Psoas muscle (tissue), 8 donors: ENCODE measurements around the gene ADGRG6. TPM values are rescaled to one million over a fixed set of nuclear protein-coding genes. Genes with fewer than 3 reads are reported as not detected.

Experiments
- ATAC-seq, 4 donors: fragments of 200-7000 bp; cut with Tn5 transposase; one replicate each; pipeline ENCODE4 v1.9.1; 2020; ENCODE audit warnings: moderate library complexity in 3 of 4, mild to moderate bottlenecking in 2 of 4
- DNase-seq, 2 donors: peaks; one replicate each; pipeline ENCODE4 v3.0.0-alpha.2; 2020
- H3K27ac ChIP-seq: fragments of 200-600 bp; one replicate; pipeline ENCODE4 v1.8.0; 2022
- H3K27me3 ChIP-seq, 3 donors: fragments of 200-600 bp in 1 of 3; one replicate each; pipeline versions ENCODE4 v1.6.1 to v1.8.0; 2013 to 2022; ENCODE audit warnings: low read length in 2 of 3, mild to moderate bottlenecking in 2 of 3, moderate library complexity in 1 of 3; ENCODE audit not compliant: insufficient read depth in 3 of 3
- H3K36me3 ChIP-seq, 2 donors: fragments of 200-600 bp in 1 of 2; one replicate each; pipeline versions ENCODE4 v1.6.1 to v1.8.0; 2013 to 2022; ENCODE audit warnings: low read depth in 1 of 2, mild to moderate bottlenecking in 1 of 2, moderate library complexity in 1 of 2; ENCODE audit not compliant: insufficient read depth in 1 of 2
- H3K4me1 ChIP-seq: fragments of 200-600 bp; one replicate; pipeline ENCODE4 v1.8.0; 2022
- H3K4me3 ChIP-seq: fragments of 200-600 bp; one replicate; pipeline ENCODE4 v1.8.0; 2022; ENCODE audit warnings: mild to moderate bottlenecking
- H3K9me3 ChIP-seq: fragments of 200-600 bp; one replicate; pipeline ENCODE4 v1.8.0; 2022
- WGBS, 3 donors: extraction: QIAGEN DNeasy Blood & Tissue Kit; methylation state at CpG; one replicate each; pipeline versions ENCODE4 v1.1.6 to v1.1.7; 2013; 5-methylcytosine and 5-hydroxymethylcytosine counted together
- intact Hi-C, 2 donors: fragments of 100-400 bp; cut with DNase I; formaldehyde crosslinking; loops; one replicate each; pipeline versions ENCODE4 v1.11.0 to v1.14.2; 2022
- polyA plus RNA-seq, 3 donors: library from polyadenylated mRNA; stranded (reverse); fragments of 200-250 nt; gene quantifications; one replicate each; pipeline ENCODE4 v1.2.3, GENCODE V29; 2013
- total RNA-seq, 4 donors: library from RNA; stranded (reverse); fragmentation: NEBNext Ultra II Directional in 2 of 4; extraction: Animal tissue kit (Norgen Biotek cat#: 25700) in 2 of 4; gene quantifications; one replicate each; pipeline versions ENCODE4 v1.2.1 to v1.2.4, GENCODE V29; 2021 to 2023
- TF ChIP-seq, protein P1 (sequence below): fragments of 200-600 bp; IDR thresholded peaks from one replicate; pipeline ENCODE4 v1.8.0; 2022; ENCODE audit warnings: antibody characterized with exemption
- donor health status: healthy with polysubstance abuse.
- donor health status: DM: no; HTN: no; CAD: no; lungs with moderate emphysema.
- donor health status: Bipolar disorder and iron deficiency.
- donor health status: healthy.
- donor health status: DM: yes; HTN: yes; CAD: no.
- donor health status: DM: no; HTN: no; CAD: no.
- donor health status: DM: no; HTN: no; CAD: no.
- donor health status: DM: yes; HTN: yes; CAD: no.

Gene ADGRG6
- total and polyA plus RNA-seq, 7 donors, result 0.32 to 2.3 (median 0.59) TPM

GRCh38 chr6:142357879-142358278, 56.1 kb downstream of the ADGRG6 start:
- ATAC-seq, result no peak
- H3K36me3 ChIP-seq, result no peaks in the 10 kb centered on the region
- no peak for DNase-seq
- TF ChIP-seq, protein P1, sequence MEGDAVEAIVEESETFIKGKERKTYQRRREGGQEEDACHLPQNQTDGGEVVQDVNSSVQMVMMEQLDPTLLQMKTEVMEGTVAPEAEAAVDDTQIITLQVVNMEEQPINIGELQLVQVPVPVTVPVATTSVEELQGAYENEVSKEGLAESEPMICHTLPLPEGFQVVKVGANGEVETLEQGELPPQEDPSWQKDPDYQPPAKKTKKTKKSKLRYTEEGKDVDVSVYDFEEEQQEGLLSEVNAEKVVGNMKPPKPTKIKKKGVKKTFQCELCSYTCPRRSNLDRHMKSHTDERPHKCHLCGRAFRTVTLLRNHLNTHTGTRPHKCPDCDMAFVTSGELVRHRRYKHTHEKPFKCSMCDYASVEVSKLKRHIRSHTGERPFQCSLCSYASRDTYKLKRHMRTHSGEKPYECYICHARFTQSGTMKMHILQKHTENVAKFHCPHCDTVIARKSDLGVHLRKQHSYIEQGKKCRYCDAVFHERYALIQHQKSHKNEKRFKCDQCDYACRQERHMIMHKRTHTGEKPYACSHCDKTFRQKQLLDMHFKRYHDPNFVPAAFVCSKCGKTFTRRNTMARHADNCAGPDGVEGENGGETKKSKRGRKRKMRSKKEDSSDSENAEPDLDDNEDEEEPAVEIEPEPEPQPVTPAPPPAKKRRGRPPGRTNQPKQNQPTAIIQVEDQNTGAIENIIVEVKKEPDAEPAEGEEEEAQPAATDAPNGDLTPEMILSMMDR, result no peak
- H3K27me3 ChIP-seq, result peaks cover 0 to 3% (median 0%) of the 10 kb centered on the region in 3 donors
- no peak overlapping the region for H3K4me3 ChIP-seq
- no peak overlapping the region for H3K27ac ChIP-seq
- H3K4me1 ChIP-seq, result no peaks in the 10 kb centered on the region
- intact Hi-C loops, result no loop called here
- no peaks in the 10 kb centered on the region for H3K9me3 ChIP-seq

GRCh38 chr6:142359271-142359960, 57.6 kb downstream of the ADGRG6 start:
- H3K27ac ChIP-seq, result no peak overlapping the region
- DNase-seq (no peak), ATAC-seq (no peak)
- H3K27me3 ChIP-seq, result peaks cover 0 to 3% (median 0%) of the 10 kb centered on the region in 3 donors
- no peaks in the 10 kb centered on the region for H3K9me3 ChIP-seq
- intact Hi-C loops, result no loop called here
- H3K36me3 ChIP-seq, result no peaks in the 10 kb centered on the region
- WGBS, 3 donors, result 64 to 69% (median 69%) methylated on average over 2 of the region's 2 CpGs
- no peaks in the 10 kb centered on the region for H3K4me1 ChIP-seq
- no peak overlapping the region for H3K4me3 ChIP-seq
- TF ChIP-seq, protein P1, result no peak

DNA sequence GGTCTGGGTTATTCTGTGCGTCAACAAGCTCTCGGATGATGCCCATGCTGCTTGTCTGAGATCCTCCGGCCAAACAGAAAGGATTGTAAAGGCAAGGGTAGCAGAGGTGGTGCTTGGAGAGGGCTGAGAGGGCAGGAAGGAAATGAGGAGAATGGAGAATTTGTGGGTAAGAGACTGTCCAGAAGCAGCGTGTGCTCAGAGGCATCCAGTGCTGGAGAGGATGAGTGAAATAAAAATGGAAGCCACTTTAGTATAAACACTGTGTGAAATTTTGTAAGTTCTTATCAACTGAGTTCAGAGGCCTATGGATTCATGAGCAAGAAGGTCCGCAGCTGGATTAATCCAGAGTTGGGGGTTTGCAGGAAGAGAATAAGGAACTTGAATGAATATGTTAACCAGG, 59.5 kb downstream of the ADGRG6 start:
- Histone ChIP-seq H3K4me1 (no peaks in the 10 kb centered on the region), H3K27me3 (peaks cover 0 to 3% (median 0%) of the 10 kb centered on the region in 3 donors), H3K36me3 (no peaks in the 10 kb centered on the region), H3K9me3 (no peaks in the 10 kb centered on the region), H3K4me3 (no peak overlapping the region), H3K27ac (no peak overlapping the region)
- intact Hi-C loops, result no loop called here
- TF ChIP-seq, protein P1, result no peak
- 90 to 94% (median 92%) methylated on average over 5 of the region's 5 CpGs for WGBS, 3 donors
- ATAC-seq (no peak), DNase-seq (no peak)

- no peak for ATAC-seq
- intact Hi-C loops, result no loop called here
- no peaks in the 10 kb centered on the region for H3K9me3 ChIP-seq
- H3K4me3 ChIP-seq, result no peak overlapping the region
- H3K27ac ChIP-seq, result no peak overlapping the region
- no peak for DNase-seq
- no peaks in the 10 kb centered on the region for H3K4me1 ChIP-seq
- peaks cover 0 to 3% (median 0%) of the 10 kb centered on the region in 3 donors for H3K27me3 ChIP-seq
- H3K36me3 ChIP-seq, result no peaks in the 10 kb centered on the region
- TF ChIP-seq, protein P1, result no peak
- 56 to 60% (median 60%) methylated on average over 8 of the region's 8 CpGs for WGBS, 3 donors
These were observed 60.3 kb downstream of the ADGRG6 start for GRCh38 chr6:142361779-142362750.
